Measurements from ENCODE around the gene TMEM106C.

DNA sequence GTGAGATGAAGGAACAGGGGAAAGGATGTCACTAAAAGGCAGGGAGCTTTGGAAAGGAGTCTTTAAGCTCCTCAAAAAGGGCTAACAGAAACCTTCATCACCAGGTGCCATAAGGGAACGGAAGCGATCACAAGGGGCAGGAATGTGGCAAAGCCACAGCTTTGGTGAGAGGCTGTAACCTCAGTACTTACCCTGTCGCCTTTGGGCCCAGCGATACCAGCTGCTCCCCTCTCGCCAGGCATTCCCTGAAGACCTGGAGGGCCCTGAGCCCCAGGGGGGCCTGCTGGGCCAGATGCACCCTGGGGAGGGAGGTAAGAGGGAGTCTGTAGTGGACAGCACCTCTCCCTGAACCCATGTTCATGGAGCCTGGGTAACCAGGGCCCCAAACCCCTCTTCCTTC, 18.9 kb downstream of the TMEM106C start:
- no peak for TF ChIP-seq CREB5 (CRISPR knock-in tag; IDR thresholded peaks at IDR 0.05; ENCODE audit: low read depth)
- no peak for TF ChIP-seq PATZ1 (CRISPR knock-in tag; IDR thresholded peaks at IDR 0.05; ENCODE audit: borderline replicate concordance)
- TF ChIP-seq SNAI2 (CRISPR knock-in tag; IDR thresholded peaks at IDR 0.05): no peak
- TF ChIP-seq ARNTL (CRISPR knock-in tag; IDR thresholded peaks at IDR 0.05; ENCODE audit: borderline replicate concordance, low read depth): no peak
- TF ChIP-seq ZNF565 (CRISPR knock-in tag; conservative IDR thresholded peaks at IDR 0.05; ENCODE audit: low read depth): no peak
- TF ChIP-seq CSDC2 (CRISPR knock-in tag; IDR thresholded peaks at IDR 0.05): no peak
- TF ChIP-seq ZFP3 (CRISPR knock-in tag; IDR thresholded peaks at IDR 0.05): no peak
- no peak for TF ChIP-seq ZC3H10 (CRISPR knock-in tag; IDR thresholded peaks at IDR 0.05)
- TF ChIP-seq, protein P1, sequence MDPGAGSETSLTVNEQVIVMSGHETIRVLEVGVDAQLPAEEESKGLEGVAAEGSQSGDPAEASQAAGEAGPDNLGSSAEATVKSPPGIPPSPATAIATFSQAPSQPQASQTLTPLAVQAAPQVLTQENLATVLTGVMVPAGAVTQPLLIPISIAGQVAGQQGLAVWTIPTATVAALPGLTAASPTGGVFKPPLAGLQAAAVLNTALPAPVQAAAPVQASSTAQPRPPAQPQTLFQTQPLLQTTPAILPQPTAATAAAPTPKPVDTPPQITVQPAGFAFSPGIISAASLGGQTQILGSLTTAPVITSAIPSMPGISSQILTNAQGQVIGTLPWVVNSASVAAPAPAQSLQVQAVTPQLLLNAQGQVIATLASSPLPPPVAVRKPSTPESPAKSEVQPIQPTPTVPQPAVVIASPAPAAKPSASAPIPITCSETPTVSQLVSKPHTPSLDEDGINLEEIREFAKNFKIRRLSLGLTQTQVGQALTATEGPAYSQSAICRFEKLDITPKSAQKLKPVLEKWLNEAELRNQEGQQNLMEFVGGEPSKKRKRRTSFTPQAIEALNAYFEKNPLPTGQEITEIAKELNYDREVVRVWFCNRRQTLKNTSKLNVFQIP (CRISPR knock-in tag; IDR thresholded peaks at IDR 0.05; ENCODE audit: borderline replicate concordance, low read depth): no peak
